ENCODE measurements around the gene FOXF2. TPM values are rescaled to one million over a fixed set of nuclear protein-coding genes. Genes with fewer than 3 reads are reported as not detected.

FOXF2 gene
- total and polyA plus RNA-seq, 10 of the 15 experiments (the other 5 are each of a cell fraction or from before 2014, with no cell fraction given) = not detected

- Histone ChIP-seq H3K4me2 (ENCODE audit: control insufficient read depth, insufficient read depth) (no peak overlapping the region), H3K4me3 (no peak overlapping the region), H3K27ac (ENCODE audit: control insufficient read depth, insufficient read depth) (no peak overlapping the region), H3K9ac (ENCODE audit: control insufficient read depth, insufficient read depth, low read length) (no peak overlapping the region), H3K36me3 (ENCODE audit: control insufficient read depth in 2 of 2, insufficient read depth in 2 of 2, low read length in 1 of 2) (no peaks in the 10 kb centered on the region), H3K79me2 (ENCODE audit: control insufficient read depth, insufficient read depth, low read length) (no peaks in the 10 kb centered on the region), H3K27me3 (replicated peaks in 1 of 2; ENCODE audit: control insufficient read depth in 2 of 2, insufficient read depth in 2 of 2, low read length in 1 of 2) (peaks cover 0 to 2% of the 10 kb centered on the region in 2 experiments; a peak in 2 of 4 replicates), H3K9me3 (replicated peaks; ENCODE audit: control insufficient read depth, insufficient read depth, low read length) (no peaks in the 10 kb centered on the region), H3K4me1 (ENCODE audit: control insufficient read depth, insufficient read depth, low read length) (no peaks in the 10 kb centered on the region), H4K20me1 (ENCODE audit: control insufficient read depth, insufficient read depth) (no peaks in the 10 kb centered on the region), H2AFZ (ENCODE audit: control insufficient read depth, low read depth, low read length) (no peak overlapping the region)
- BruUV-seq (replicated peaks) = no TSS peak
- DNase-seq (ENCODE audit: low read depth, low spot score) (no peak), FAIRE-seq (no peak), ATAC-seq (no peak)
- ChIA-PET POLR2A (no interaction called here), RAD21 (ENCODE audit: unreplicated experiment) (no interaction called here), CTCF (interaction anchor here (5.3 kb wide), 1 partner anchor 24 kb away, joined by 36 read pairs; no protein-coding TSS in a partner anchor), SMC1A (ENCODE audit: uncharacterized antibody, unreplicated experiment) (no interaction called here)
- intact Hi-C loops (cut with micrococcal nuclease; ENCODE audit: unreplicated experiment) = no loop called here
- TF ChIP-seq HDAC6 (IDR thresholded peaks at IDR 0.05; ENCODE audit: unreplicated experiment) (no peak), MTA3 (IDR thresholded peaks at IDR 0.05; ENCODE audit: borderline replicate concordance, low read length) (no peak), ESRRA (IDR thresholded peaks at IDR 0.05; ENCODE audit: low read length) (no peak), RB1 (IDR thresholded peaks at IDR 0.05; ENCODE audit: borderline replicate concordance) (no peak), POU2F2 (IDR thresholded peaks at IDR 0.05; ENCODE audit: borderline replicate concordance, low read depth, low read length) (no peak), MXI1 (IDR thresholded peaks at IDR 0.05; ENCODE audit: low read depth, low read length) (no peak), SP1 (IDR thresholded peaks at IDR 0.05; ENCODE audit: low read depth, low read length) (no peak), YBX1 (IDR thresholded peaks at IDR 0.05) (no peak), MTA2 (IDR thresholded peaks at IDR 0.05; ENCODE audit: low read depth) (no peak), TCF3 (IDR thresholded peaks at IDR 0.05; ENCODE audit: borderline replicate concordance, insufficient read depth, low read depth, low read length) (no peak), CHD4 (IDR thresholded peaks at IDR 0.05) (no peak), RUNX3 (IDR thresholded peaks at IDR 0.05; ENCODE audit: low read length) (no peak), KLF5 (IDR thresholded peaks at IDR 0.05; ENCODE audit: partially characterized antibody) (no peak), CHD2 (IDR thresholded peaks at IDR 0.05; ENCODE audit: borderline replicate concordance, low read depth, low read length) (no peak)
- in situ Hi-C loops (cut with MboI) = no loop called here
- 5% methylated on average over 1 of the region's 1 CpG for WGBS (ENCODE audit: insufficient coverage, insufficient replicate concordance, low lambda C conversion rate, missing lambda C conversion rate)
Measured at GRCh38 chr6:1420382-1420781, 31.0 kb downstream of the FOXF2 start.
